HG03280 (cell line): ENCODE measurements around the gene AEBP1.

Source experiments
- ATAC-seq: cut with Tn5 transposase; IDR thresholded peaks from one replicate; pipeline ENCODE4 v1.9.1; 2021; ENCODE audit warnings: mild to moderate bottlenecking, moderate library complexity; ENCODE audit not compliant: unreplicated experiment

The AEBP1 gene

GRCh38 chr7:44103923-44104859 lies at the start of gene AEBP1:
Gene AEBP1, plus strand, starts transcription at chr7:44104345. Its CDS starts 321 bp downstream, at chr7:44104666.
- ATAC-seq: no peak

- no peak for ATAC-seq
Measured at GRCh38 chr7:44056681-44057080, 47.5 kb upstream of the AEBP1 start.

- no peak for ATAC-seq
Measured at GRCh38 chr7:44057181-44057848, 46.8 kb upstream of the AEBP1 start.

GRCh38 chr7:44057849-44058758 lies 46.0 kb upstream of the AEBP1 start:
- ATAC-seq: no peak

GRCh38 chr7:44058759-44059218 lies 45.4 kb upstream of the AEBP1 start:
- ATAC-seq: no peak

GRCh38 chr7:44059219-44060090 lies 44.7 kb upstream of the AEBP1 start:
- ATAC-seq: no peak

- ATAC-seq: no peak
Measured at GRCh38 chr7:44060091-44060947, 43.8 kb upstream of the AEBP1 start.

- no peak for ATAC-seq
Measured at GRCh38 chr7:44060948-44061644, 43.0 kb upstream of the AEBP1 start.

GRCh38 chr7:44061645-44062179 lies 42.4 kb upstream of the AEBP1 start:
- no peak for ATAC-seq

GRCh38 chr7:44062180-44062902 lies 41.8 kb upstream of the AEBP1 start:
- ATAC-seq: no peak

GRCh38 chr7:44062903-44063295 lies 41.2 kb upstream of the AEBP1 start:
- ATAC-seq: no peak

- ATAC-seq: no peak
Measured at GRCh38 chr7:44063547-44063893, 40.6 kb upstream of the AEBP1 start.

GRCh38 chr7:44063894-44064651 lies 40.1 kb upstream of the AEBP1 start:
- no peak for ATAC-seq

GRCh38 chr7:44064791-44065430 lies 39.2 kb upstream of the AEBP1 start:
- ATAC-seq: no peak

- ATAC-seq: no peak
Measured at GRCh38 chr7:44065431-44066110, 38.6 kb upstream of the AEBP1 start, which contains the start of gene PGAM2. Gene PGAM2, minus strand, starts transcription at chr7:44065567. Its CDS starts 38 bp downstream, at chr7:44065529.

- ATAC-seq: no peak
Measured at GRCh38 chr7:44066111-44066460, 38.1 kb upstream of the AEBP1 start.
